Left lung (tissue), 10 donors: ENCODE measurements around the gene MYLK. TPM values are rescaled to one million over a fixed set of nuclear protein-coding genes. Genes with fewer than 3 reads are reported as not detected.

Source experiments
- ATAC-seq: fragments of 200-7000 bp; cut with Tn5 transposase; one replicate; pipeline ENCODE4 v1.9.1; 2020; ENCODE audit warnings: moderate library complexity
- DNase-seq, 4 donors: peaks; one replicate each; pipeline ENCODE4 v3.0.0-alpha.2; 2013 to 2020
- H3K27ac ChIP-seq, 2 donors: fragments of 200-600 bp; sonication (generic) in 1 of 2; one replicate each; pipeline versions ENCODE4 v1.5.0 to v1.8.0; 2020 to 2021
- H3K27me3 ChIP-seq, 2 donors: fragments of 200-600 bp; sonication (generic) in 1 of 2; one replicate each; pipeline versions ENCODE4 v1.5.0 to v1.8.0; 2020 to 2021
- H3K36me3 ChIP-seq, 2 donors: fragments of 200-600 bp; sonication (generic) in 1 of 2; one replicate each; pipeline versions ENCODE4 v1.5.0 to v1.8.0; 2020 to 2021
- H3K4me1 ChIP-seq, 2 donors: fragments of 200-600 bp; one replicate each; pipeline ENCODE4 v1.8.0; 2021
- H3K4me3 ChIP-seq, 2 donors: fragments of 200-600 bp; sonication (generic) in 1 of 2; one replicate each; pipeline versions ENCODE4 v1.5.0 to v1.8.0; 2020 to 2021; ENCODE audit warnings: mild to moderate bottlenecking in 1 of 2
- H3K9me3 ChIP-seq, 2 donors: fragments of 200-600 bp; sonication (generic) in 1 of 2; one replicate each; pipeline versions ENCODE4 v1.5.0 to v1.8.0; 2020 to 2021
- intact Hi-C, 2 donors: fragments of 100-400 bp; cut with DNase I; formaldehyde crosslinking; loops; one replicate each; pipeline versions ENCODE4 v1.11.2 to v1.14.2; 2022
- polyA plus RNA-seq, 6 donors: library from polyadenylated mRNA; unstranded; fragments of 120-200 nt; gene quantifications; one replicate each; pipeline ENCODE4 v1.2.1, GENCODE V29; 2013; ENCODE audit not compliant: insufficient read length in 6 of 6
- total RNA-seq, 2 donors: library from RNA; stranded (reverse); fragmentation: NEBNext Ultra II Directional; extraction: Animal tissue kit (Norgen Biotek cat#: 25700); gene quantifications; one replicate each; pipeline ENCODE4 v1.2.1, GENCODE V29; 2021
- TF ChIP-seq, protein P1 (sequence below), 2 donors: fragments of 200-600 bp; sonication (generic) in 1 of 2; IDR thresholded peaks; one replicate each; pipeline versions ENCODE4 v1.5.0 to v1.8.0; 2021; ENCODE audit warnings: antibody characterized with exemption in 2 of 2
- donor health status: DM: no; HTN: yes; CAD: no.
- donor health status: DM: no; HTN: no; CAD: no.

MYLK gene
- total and polyA plus RNA-seq, 8 donors = 155 to 468 (median 410) TPM

DNA sequence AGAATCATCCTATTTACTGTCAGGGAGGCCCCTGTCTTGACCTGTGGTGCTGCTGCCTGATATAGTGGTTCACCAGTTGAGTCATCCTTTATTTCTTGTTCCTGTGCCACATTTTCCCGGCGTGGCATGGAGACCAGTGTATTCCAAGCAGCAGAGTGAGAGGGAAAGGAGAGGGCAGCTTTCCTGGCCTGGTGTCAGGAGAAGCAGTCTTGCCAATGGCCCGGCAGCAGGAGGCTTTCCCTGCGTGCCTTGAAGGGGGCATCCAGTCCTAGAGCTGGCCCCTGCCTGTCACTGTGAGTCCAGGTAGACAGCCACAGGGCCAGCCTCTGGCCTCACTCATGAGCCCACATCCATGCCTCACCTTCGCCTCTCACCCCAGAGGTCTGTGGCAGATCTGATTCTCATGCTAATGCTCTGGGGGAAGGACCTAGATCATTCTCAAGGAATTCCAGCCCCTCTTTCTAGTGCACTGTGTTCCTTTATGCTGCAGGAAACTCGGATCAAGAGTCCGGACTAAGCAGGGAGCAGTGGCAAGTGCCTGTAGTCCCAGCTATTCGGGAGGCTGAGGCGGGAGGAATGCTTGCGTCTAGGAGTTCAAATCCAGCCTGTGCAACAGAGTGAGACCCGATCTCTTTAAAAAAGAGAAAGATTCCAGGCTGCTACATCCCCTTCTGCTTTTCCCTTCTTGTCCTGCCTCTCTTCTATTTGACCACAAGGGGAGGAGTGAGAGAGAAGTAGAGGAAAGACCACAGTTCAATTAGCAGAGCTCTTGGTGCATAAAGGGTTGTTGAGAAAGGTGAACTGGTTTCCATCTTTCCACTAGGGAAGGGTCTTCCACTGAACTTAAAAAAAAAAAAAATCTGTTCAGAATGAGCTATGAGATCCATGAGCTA lies 232.4 kb downstream of the MYLK start:
- Histone ChIP-seq H3K27ac (no peak overlapping the region), H3K36me3 (peaks cover 0 to 8% of the 10 kb centered on the region in 2 donors), H3K9me3 (no peaks in the 10 kb centered on the region), H3K27me3 (no peaks in the 10 kb centered on the region), H3K4me1 (peaks cover 21 to 32% of the 10 kb centered on the region in 2 donors), H3K4me3 (no peak overlapping the region)
- TF ChIP-seq, protein P1, sequence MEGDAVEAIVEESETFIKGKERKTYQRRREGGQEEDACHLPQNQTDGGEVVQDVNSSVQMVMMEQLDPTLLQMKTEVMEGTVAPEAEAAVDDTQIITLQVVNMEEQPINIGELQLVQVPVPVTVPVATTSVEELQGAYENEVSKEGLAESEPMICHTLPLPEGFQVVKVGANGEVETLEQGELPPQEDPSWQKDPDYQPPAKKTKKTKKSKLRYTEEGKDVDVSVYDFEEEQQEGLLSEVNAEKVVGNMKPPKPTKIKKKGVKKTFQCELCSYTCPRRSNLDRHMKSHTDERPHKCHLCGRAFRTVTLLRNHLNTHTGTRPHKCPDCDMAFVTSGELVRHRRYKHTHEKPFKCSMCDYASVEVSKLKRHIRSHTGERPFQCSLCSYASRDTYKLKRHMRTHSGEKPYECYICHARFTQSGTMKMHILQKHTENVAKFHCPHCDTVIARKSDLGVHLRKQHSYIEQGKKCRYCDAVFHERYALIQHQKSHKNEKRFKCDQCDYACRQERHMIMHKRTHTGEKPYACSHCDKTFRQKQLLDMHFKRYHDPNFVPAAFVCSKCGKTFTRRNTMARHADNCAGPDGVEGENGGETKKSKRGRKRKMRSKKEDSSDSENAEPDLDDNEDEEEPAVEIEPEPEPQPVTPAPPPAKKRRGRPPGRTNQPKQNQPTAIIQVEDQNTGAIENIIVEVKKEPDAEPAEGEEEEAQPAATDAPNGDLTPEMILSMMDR (IDR thresholded peaks at IDR 0.05) = no peak
- ATAC-seq = no peak
- DNase-seq = no peak
- intact Hi-C loops = loop anchor here in 1 of 2 donors (5.0 kb wide), 1 partner anchor 71 kb away; no protein-coding TSS in a partner anchor

DNA sequence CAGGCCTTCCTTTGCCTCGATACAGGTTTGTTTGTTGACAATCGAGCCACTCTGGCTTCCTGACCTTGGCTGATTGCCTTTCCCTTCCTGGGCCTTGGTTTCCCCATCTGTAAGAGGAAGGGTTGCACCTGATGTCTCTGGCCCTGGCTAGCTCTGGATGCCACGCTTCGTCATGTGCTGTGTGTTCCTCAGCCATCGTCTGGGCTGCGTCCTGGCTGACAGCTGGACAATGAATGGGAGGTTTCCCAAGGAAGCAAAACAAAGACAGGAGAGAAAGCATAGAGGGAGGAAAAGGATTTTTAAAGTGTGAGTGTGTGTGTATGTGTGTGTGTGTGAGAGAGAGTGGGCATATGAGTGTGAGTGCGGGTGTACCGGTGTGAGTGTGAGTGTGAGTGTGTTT lies 234.0 kb downstream of the MYLK start:
- peaks cover 0 to 13% of the 10 kb centered on the region in 2 donors for H3K36me3 ChIP-seq

DNA sequence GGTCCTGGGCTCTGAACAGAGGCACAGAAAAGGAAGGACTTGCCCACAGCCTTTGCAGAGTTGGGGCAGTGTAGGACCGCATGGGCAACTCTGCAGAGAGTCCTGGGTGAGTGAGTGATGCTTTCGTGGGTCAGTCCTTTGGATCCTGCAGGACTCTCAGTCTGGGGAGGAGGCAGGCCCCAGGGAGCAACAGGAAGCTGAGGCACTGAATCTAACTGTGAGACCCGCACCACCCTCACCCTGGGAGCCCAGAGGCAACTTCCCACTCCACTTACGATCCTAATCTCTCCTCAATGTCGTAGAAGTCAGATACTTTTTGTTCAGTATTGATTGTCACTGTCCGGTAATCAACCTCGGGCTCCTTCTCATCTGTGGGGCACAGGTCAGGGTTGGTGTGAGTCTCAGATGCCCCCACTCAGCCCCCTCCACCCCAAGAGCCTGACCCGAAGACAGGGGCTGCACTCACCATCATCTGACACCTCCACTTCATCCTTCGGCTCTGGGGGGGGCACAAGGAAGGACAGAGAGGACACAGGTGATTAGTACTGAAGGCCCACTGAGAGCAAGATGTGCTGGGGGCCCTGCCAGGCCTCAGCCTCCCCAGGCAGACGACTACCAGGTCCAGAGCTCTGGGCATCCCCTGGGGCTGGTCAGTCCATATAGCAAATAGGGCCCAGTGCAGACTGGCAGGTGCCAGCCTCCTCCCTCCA lies 235.3 kb downstream of the MYLK start:
- intact Hi-C loops = no loop called here
- no peak for ATAC-seq
- Histone ChIP-seq H3K4me1 (peaks cover 13 to 14% of the 10 kb centered on the region in 2 donors), H3K4me3 (no peak overlapping the region), H3K27me3 (no peaks in the 10 kb centered on the region), H3K27ac (no peak overlapping the region), H3K9me3 (no peaks in the 10 kb centered on the region), H3K36me3 (peaks cover 0 to 17% of the 10 kb centered on the region in 2 donors)
- TF ChIP-seq, protein P1 (IDR thresholded peaks at IDR 0.05) = no peak
- DNase-seq = no peak

More for the DNA sequence above, 234.0 kb downstream of the MYLK start:
- intact Hi-C loops = loop anchor here in 1 of 2 donors (5.0 kb wide), 1 partner anchor 72 kb away; no protein-coding TSS in a partner anchor
- ATAC-seq (no peak), DNase-seq (no peak)
- H3K27ac ChIP-seq = peak overlapping the region in 1 of 2 donors; percentile 26
- H3K27me3 ChIP-seq = no peaks in the 10 kb centered on the region
- H3K4me1 ChIP-seq = peaks cover 15 to 17% of the 10 kb centered on the region in 2 donors
- no peaks in the 10 kb centered on the region for H3K9me3 ChIP-seq
- TF ChIP-seq, protein P1 (IDR thresholded peaks at IDR 0.05) = no peak
- no peak overlapping the region for H3K4me3 ChIP-seq

- no peak overlapping the region for H3K4me3 ChIP-seq
- H3K9me3 ChIP-seq = no peaks in the 10 kb centered on the region
- H3K4me1 ChIP-seq = no peaks in the 10 kb centered on the region
- peaks cover 0 to 27% of the 10 kb centered on the region in 2 donors for H3K36me3 ChIP-seq
- no peak overlapping the region for H3K27ac ChIP-seq
- no peak for ATAC-seq
- intact Hi-C loops = loop anchor here in 1 of 2 donors (5.0 kb wide), 1 partner anchor 73 kb away; no protein-coding TSS in a partner anchor
- TF ChIP-seq, protein P1 (IDR thresholded peaks at IDR 0.05) = no peak
- no peak for DNase-seq
- H3K27me3 ChIP-seq = no peaks in the 10 kb centered on the region
These were observed 239.8 kb downstream of the MYLK start for GRCh38 chr3:123644358-123644757.

- Histone ChIP-seq H3K4me1 (no peaks in the 10 kb centered on the region), H3K36me3 (peaks cover 0 to 27% of the 10 kb centered on the region in 2 donors), H3K27ac (no peak overlapping the region), H3K4me3 (no peak overlapping the region), H3K9me3 (no peaks in the 10 kb centered on the region), H3K27me3 (no peaks in the 10 kb centered on the region)
- intact Hi-C loops = loop anchor here in 1 of 2 donors (5.0 kb wide), 1 partner anchor 74 kb away; no protein-coding TSS in a partner anchor
- TF ChIP-seq, protein P1 (IDR thresholded peaks at IDR 0.05) = no peak
- no peak for ATAC-seq
- DNase-seq = no peak
These were observed 241.2 kb downstream of the MYLK start for GRCh38 chr3:123642957-123643330.
